ENCODE measurements around the gene GRK1.

- TF ChIP-seq, protein P1, sequence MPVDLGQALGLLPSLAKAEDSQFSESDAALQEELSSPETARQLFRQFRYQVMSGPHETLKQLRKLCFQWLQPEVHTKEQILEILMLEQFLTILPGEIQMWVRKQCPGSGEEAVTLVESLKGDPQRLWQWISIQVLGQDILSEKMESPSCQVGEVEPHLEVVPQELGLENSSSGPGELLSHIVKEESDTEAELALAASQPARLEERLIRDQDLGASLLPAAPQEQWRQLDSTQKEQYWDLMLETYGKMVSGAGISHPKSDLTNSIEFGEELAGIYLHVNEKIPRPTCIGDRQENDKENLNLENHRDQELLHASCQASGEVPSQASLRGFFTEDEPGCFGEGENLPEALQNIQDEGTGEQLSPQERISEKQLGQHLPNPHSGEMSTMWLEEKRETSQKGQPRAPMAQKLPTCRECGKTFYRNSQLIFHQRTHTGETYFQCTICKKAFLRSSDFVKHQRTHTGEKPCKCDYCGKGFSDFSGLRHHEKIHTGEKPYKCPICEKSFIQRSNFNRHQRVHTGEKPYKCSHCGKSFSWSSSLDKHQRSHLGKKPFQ (tag by site-specific recombination; IDR thresholded peaks at IDR 0.05), result no peak
- TF ChIP-seq, protein P2, sequence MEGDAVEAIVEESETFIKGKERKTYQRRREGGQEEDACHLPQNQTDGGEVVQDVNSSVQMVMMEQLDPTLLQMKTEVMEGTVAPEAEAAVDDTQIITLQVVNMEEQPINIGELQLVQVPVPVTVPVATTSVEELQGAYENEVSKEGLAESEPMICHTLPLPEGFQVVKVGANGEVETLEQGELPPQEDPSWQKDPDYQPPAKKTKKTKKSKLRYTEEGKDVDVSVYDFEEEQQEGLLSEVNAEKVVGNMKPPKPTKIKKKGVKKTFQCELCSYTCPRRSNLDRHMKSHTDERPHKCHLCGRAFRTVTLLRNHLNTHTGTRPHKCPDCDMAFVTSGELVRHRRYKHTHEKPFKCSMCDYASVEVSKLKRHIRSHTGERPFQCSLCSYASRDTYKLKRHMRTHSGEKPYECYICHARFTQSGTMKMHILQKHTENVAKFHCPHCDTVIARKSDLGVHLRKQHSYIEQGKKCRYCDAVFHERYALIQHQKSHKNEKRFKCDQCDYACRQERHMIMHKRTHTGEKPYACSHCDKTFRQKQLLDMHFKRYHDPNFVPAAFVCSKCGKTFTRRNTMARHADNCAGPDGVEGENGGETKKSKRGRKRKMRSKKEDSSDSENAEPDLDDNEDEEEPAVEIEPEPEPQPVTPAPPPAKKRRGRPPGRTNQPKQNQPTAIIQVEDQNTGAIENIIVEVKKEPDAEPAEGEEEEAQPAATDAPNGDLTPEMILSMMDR (tag by site-specific recombination; IDR thresholded peaks at IDR 0.05), result no peak
Observed at GRCh38 chr13:113754242-113754641, 87.2 kb downstream of the GRK1 start.

Measured in HEK293 (cell line).